ENCODE data around the gene IGBP1. TPM values are rescaled to one million over a fixed set of nuclear protein-coding genes. Genes with fewer than 3 reads are reported as not detected.
"Not testable (repeated sequence)": the region's sequence is repeated elsewhere in the genome, so short reads cannot be mapped to it uniquely, and the experiment has no call there.

The IGBP1 gene
- total RNA-seq, 1 donor from 2014 or later, result 38.3 TPM

- Mint-ChIP-seq H3K9me3 (no peaks in the 10 kb centered on the region), H3K27ac (ENCODE audit: unreplicated experiment) (no peak overlapping the region), H3K4me1 (no peaks in the 10 kb centered on the region), H3K4me3 (no peak overlapping the region), H3K27me3 (ENCODE audit: low read depth) (no peaks in the 10 kb centered on the region), H3K36me3 (ENCODE audit: low read depth) (no peaks in the 10 kb centered on the region)
- TF ChIP-seq CTCF (conservative IDR thresholded peaks at IDR 0.05), result no peak
- no peak for DNase-seq (ENCODE audit: low read depth, low spot score)
Observed at GRCh38 chrX:70092247-70092646, 41.0 kb upstream of the IGBP1 start.

GRCh38 chrX:70096052-70096451, 37.2 kb upstream of the IGBP1 start:
- Mint-ChIP-seq H3K27ac (ENCODE audit: unreplicated experiment) (no peak overlapping the region), H3K4me1 (no peaks in the 10 kb centered on the region), H3K27me3 (ENCODE audit: low read depth) (no peaks in the 10 kb centered on the region), H3K4me3 (no peak overlapping the region), H3K36me3 (ENCODE audit: low read depth) (peaks cover 2% of the 10 kb centered on the region), H3K9me3 (peaks cover 2% of the 10 kb centered on the region)
- TF ChIP-seq CTCF (conservative IDR thresholded peaks at IDR 0.05), result no peak
- DNase-seq (ENCODE audit: low read depth, low spot score), result no peak

GRCh38 chrX:70105229-70105628, 28.0 kb upstream of the IGBP1 start:
- TF ChIP-seq CTCF (conservative IDR thresholded peaks at IDR 0.05), result no peak
- peaks cover 2% of the 10 kb centered on the region for H3K9me3 Mint-ChIP-seq
- no peak for DNase-seq (ENCODE audit: low read depth, low spot score)
- no peak overlapping the region for H3K27ac Mint-ChIP-seq (ENCODE audit: unreplicated experiment)
- peaks cover 10% of the 10 kb centered on the region for H3K4me1 Mint-ChIP-seq
- H3K4me3 Mint-ChIP-seq, result no peak overlapping the region
- no peaks in the 10 kb centered on the region for H3K36me3 Mint-ChIP-seq (ENCODE audit: low read depth)
- no peaks in the 10 kb centered on the region for H3K27me3 Mint-ChIP-seq (ENCODE audit: low read depth)

GRCh38 chrX:70111436-70112026, 21.7 kb upstream of the IGBP1 start:
- not testable (repeated sequence) for H3K9me3 Mint-ChIP-seq; H3K4me1 Mint-ChIP-seq; H3K4me3 Mint-ChIP-seq; H3K36me3 Mint-ChIP-seq (ENCODE audit: low read depth); DNase-seq (ENCODE audit: low read depth, low spot score); H3K27ac Mint-ChIP-seq (ENCODE audit: unreplicated experiment); H3K27me3 Mint-ChIP-seq (ENCODE audit: low read depth)

- H3K27ac Mint-ChIP-seq (ENCODE audit: unreplicated experiment), result no peak overlapping the region
- TF ChIP-seq CTCF (conservative IDR thresholded peaks at IDR 0.05), result no peak
Observed at GRCh38 chrX:70117738-70118137, 15.5 kb upstream of the IGBP1 start.

GRCh38 chrX:70123014-70123413, 10.2 kb upstream of the IGBP1 start:
- not testable (repeated sequence) for DNase-seq (ENCODE audit: low read depth, low spot score); H3K27me3 Mint-ChIP-seq (ENCODE audit: low read depth); H3K4me3 Mint-ChIP-seq; H3K27ac Mint-ChIP-seq (ENCODE audit: unreplicated experiment); H3K36me3 Mint-ChIP-seq (ENCODE audit: low read depth); H3K4me1 Mint-ChIP-seq
- peaks cover 21% of the 10 kb centered on the region for H3K9me3 Mint-ChIP-seq

More at GRCh38 chrX:70117738-70118137, 15.5 kb upstream of the IGBP1 start:
- Mint-ChIP-seq H3K27me3 (ENCODE audit: low read depth) (peaks cover 2% of the 10 kb centered on the region), H3K36me3 (ENCODE audit: low read depth) (peaks cover 6% of the 10 kb centered on the region), H3K4me1 (no peaks in the 10 kb centered on the region), H3K9me3 (peaks cover 11% of the 10 kb centered on the region), H3K4me3 (no peak overlapping the region)
- no peak for DNase-seq (ENCODE audit: low read depth, low spot score)

Measured in neural crest cell (in vitro differentiated cells).